PC-9 (cell line): ENCODE measurements around the gene TIAM2.

Source experiments
- EZH2 ChIP-seq: fragments of 200-600 bp; sonication (generic); IDR thresholded peaks from 2 replicates; pipeline ENCODE4 v1.8.0; 2017; ENCODE audit warnings: antibody characterized with exemption, low read depth
- TF ChIP-seq, protein P1 (sequence below): fragments of 200-600 bp; sonication (generic); conservative IDR thresholded peaks from 2 replicates; pipeline ENCODE4 v1.6.1; 2017; ENCODE audit warnings: mixed run types, antibody characterized with exemption, mild to moderate bottlenecking, moderate library complexity

- TF ChIP-seq, protein P1, sequence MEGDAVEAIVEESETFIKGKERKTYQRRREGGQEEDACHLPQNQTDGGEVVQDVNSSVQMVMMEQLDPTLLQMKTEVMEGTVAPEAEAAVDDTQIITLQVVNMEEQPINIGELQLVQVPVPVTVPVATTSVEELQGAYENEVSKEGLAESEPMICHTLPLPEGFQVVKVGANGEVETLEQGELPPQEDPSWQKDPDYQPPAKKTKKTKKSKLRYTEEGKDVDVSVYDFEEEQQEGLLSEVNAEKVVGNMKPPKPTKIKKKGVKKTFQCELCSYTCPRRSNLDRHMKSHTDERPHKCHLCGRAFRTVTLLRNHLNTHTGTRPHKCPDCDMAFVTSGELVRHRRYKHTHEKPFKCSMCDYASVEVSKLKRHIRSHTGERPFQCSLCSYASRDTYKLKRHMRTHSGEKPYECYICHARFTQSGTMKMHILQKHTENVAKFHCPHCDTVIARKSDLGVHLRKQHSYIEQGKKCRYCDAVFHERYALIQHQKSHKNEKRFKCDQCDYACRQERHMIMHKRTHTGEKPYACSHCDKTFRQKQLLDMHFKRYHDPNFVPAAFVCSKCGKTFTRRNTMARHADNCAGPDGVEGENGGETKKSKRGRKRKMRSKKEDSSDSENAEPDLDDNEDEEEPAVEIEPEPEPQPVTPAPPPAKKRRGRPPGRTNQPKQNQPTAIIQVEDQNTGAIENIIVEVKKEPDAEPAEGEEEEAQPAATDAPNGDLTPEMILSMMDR = no peak
- no peak for TF ChIP-seq EZH2
These were observed 167.6 kb downstream of the TIAM2 start for GRCh38 chr6:155162682-155163081.
